Measurements from ENCODE around the gene STKLD1. TPM values are rescaled to one million over a fixed set of nuclear protein-coding genes. Genes with fewer than 3 reads are reported as not detected.

STKLD1 gene
- total RNA-seq, 3 donors from 2014 or later, result 0.41 to 1.4 (median 1.3) TPM

- intact Hi-C loops (cut with DNase I, micrococcal nuclease), result loop anchor here (5.0 kb wide), 1 partner anchor 79 kb away; no protein-coding TSS in a partner anchor
- H3K4me1 ChIP-seq (ENCODE audit: low read depth), result no peaks in the 10 kb centered on the region
- ATAC-seq (no peak), DNase-seq (no peak)
- no peak for TF ChIP-seq CTCF (IDR thresholded peaks at IDR 0.05)
- H3K36me3 ChIP-seq (ENCODE audit: low read depth), result no peaks in the 10 kb centered on the region
- H3K4me3 ChIP-seq, result no peak overlapping the region
- no peaks in the 10 kb centered on the region for H3K9me3 ChIP-seq
These were observed 31.9 kb downstream of the STKLD1 start for GRCh38 chr9:133408042-133408441.

- Histone ChIP-seq H3K4me3 (no peak overlapping the region), H3K9me3 (no peaks in the 10 kb centered on the region), H3K4me1 (ENCODE audit: low read depth) (peaks cover 15% of the 10 kb centered on the region), H3K36me3 (ENCODE audit: low read depth) (peaks cover 7% of the 10 kb centered on the region)
- DNase-seq (no peak), ATAC-seq (no peak)
- intact Hi-C loops (cut with DNase I, micrococcal nuclease), result no loop called here
- TF ChIP-seq CTCF (IDR thresholded peaks at IDR 0.05), result no peak
These were observed 39.0 kb downstream of the STKLD1 start for GRCh38 chr9:133415170-133415569.

- H3K36me3 ChIP-seq (ENCODE audit: low read depth), result peaks cover 7% of the 10 kb centered on the region
- TF ChIP-seq CTCF (IDR thresholded peaks at IDR 0.05), result no peak
- peak within 1 kb of the TSS; percentile 80 for H3K4me3 ChIP-seq
- no peaks in the 10 kb centered on the region for H3K9me3 ChIP-seq
- intact Hi-C loops (cut with DNase I, micrococcal nuclease), result no loop called here
- peak; percentile 91 for ATAC-seq
- H3K4me1 ChIP-seq (ENCODE audit: low read depth), result peaks cover 15% of the 10 kb centered on the region
- DNase-seq, result peak; percentile 83 to 93 (median 93)
These were observed 41.6 kb downstream of the STKLD1 start, which contains the start of gene REXO4 for GRCh38 chr9:133417541-133418461. REXO4 (minus strand) TSS chr9:133418010; CDS start chr9:133417844, 166 bp downstream.

- ATAC-seq (peak; percentile 81), DNase-seq (peak in 2 of 3 donors; percentile 68 to 77)
- Histone ChIP-seq H3K9me3 (no peaks in the 10 kb centered on the region), H3K4me3 (no peak overlapping the region), H3K4me1 (ENCODE audit: low read depth) (peaks cover 15% of the 10 kb centered on the region), H3K36me3 (ENCODE audit: low read depth) (peaks cover 4% of the 10 kb centered on the region)
- TF ChIP-seq CTCF (IDR thresholded peaks at IDR 0.05), result no peak
- intact Hi-C loops (cut with DNase I, micrococcal nuclease), result no loop called here
These were observed 42.8 kb downstream of the STKLD1 start for GRCh38 chr9:133419005-133419404.

GRCh38 chr9:133420392-133420827 lies 44.2 kb downstream of the STKLD1 start:
- Histone ChIP-seq H3K9me3 (no peaks in the 10 kb centered on the region), H3K4me3 (no peak overlapping the region), H3K4me1 (ENCODE audit: low read depth) (peaks cover 15% of the 10 kb centered on the region), H3K36me3 (ENCODE audit: low read depth) (no peaks in the 10 kb centered on the region)
- ATAC-seq (no peak), DNase-seq (no peak)
- no peak for TF ChIP-seq CTCF (IDR thresholded peaks at IDR 0.05)
- intact Hi-C loops (cut with DNase I, micrococcal nuclease), result no loop called here

Measured in mucosa of descending colon (tissue), 3 donors.